HG03066 (cell line): ENCODE measurements around the gene KCNJ8.
"Not testable (repeated sequence)": the region's sequence is repeated elsewhere in the genome, so short reads cannot be mapped to it uniquely, and the experiment has no call there.

Experiments
- ATAC-seq: cut with Tn5 transposase; IDR thresholded peaks from one replicate; pipeline ENCODE4 v1.9.1; 2021; ENCODE audit warnings: low read depth; ENCODE audit not compliant: unreplicated experiment

The KCNJ8 gene

GRCh38 chr12:21774358-21775132 is at the start of gene KCNJ8:
KCNJ8 (minus strand) TSS chr12:21774706; CDS start chr12:21773616, 1,090 bp downstream.
- no peak for ATAC-seq

DNA sequence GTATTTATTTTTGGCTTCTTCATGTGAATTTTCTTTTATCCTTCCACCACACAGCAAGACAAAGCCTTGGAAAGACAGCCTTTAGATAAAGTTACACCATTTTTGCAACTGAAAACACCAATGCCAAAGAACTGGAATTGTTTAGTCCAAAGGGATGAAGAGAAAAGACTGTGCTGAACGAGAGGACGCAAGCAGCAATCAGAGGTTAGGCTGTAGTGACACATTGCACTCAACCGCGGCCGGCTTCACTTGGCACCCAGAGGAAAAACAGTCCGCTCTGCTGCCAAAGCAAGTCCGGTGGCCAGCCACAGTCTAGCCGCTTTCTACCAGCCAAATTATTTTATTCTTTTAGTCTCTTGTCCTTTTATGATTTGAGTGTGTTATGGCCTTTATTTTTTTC is 49.1 kb upstream of the KCNJ8 start:
- no peak for ATAC-seq

DNA sequence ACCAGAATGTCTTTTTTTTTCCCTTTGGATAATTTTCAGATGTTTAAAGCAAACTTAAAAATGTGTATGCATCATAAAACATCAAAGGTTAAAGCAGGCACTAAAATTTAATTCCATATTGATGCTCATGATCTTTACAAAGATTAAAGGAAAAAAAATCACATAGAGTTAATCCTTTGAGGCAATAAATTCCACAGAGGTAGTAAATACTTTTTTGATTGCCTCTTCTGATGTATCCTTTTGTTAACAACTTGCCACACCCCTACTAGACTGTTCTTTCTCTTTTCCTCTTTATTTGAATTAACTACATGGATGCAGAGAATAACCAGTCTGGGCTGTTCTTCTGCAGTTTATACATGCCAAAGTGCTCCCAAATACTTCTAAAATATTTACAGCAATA is 45.2 kb upstream of the KCNJ8 start:
- no peak for ATAC-seq

DNA sequence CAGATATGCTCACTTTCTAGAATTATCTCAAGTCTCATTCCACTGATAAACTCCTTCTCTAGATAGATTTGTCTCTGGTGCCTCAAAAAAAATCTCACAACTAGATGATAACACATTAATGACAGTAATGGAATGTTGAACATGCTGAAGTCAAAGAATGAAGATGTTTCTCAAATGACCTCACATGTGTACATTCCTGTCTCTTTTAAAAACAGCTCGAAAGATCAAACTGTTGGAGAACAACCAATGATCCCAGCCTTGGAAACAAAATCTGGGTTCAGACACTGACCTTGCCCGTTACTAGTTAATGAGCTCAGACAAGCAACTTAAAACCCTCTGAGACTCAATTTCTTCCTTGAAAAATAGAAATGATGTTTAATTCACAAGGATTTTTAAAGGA is 44.7 kb upstream of the KCNJ8 start:
- ATAC-seq = no peak

GRCh38 chr12:21818627-21819026 is 44.1 kb upstream of the KCNJ8 start:
- ATAC-seq = no peak

DNA sequence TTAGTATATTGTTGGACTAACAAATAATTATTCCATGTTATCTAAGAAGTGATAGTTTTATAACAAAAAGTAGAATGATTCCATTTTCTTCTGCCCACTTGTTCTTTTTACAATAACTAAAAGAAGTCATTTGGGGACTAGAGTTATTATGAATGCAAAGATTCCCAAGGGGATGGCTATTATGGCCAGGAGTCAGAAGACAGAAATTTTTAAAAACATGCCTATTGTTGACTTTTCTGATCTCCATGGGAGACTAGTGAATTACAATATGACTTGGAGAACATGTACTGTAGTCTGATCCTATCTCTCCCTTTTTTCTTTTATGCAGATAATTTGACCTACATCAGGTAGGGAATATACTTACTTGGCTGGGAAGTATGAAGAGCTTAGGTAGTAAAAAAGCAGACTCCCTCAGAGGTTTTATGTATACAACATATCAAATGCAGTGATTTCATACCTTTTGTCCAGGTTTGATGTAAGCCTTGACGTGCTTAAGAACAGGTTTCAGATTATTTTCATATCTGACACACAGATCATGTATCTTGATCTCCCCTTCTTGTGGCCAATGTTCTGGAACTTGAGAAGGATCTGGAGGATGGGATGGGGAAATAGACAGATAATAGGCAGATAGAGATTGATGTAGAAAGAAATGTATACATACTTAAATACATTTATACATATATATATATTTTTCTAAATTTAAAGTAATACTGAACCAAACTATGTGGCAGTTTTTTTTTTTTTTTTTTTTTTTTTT is 41.0 kb upstream of the KCNJ8 start:
- no peak for ATAC-seq

GRCh38 chr12:21814814-21815213 is 40.3 kb upstream of the KCNJ8 start:
- no peak for ATAC-seq

DNA sequence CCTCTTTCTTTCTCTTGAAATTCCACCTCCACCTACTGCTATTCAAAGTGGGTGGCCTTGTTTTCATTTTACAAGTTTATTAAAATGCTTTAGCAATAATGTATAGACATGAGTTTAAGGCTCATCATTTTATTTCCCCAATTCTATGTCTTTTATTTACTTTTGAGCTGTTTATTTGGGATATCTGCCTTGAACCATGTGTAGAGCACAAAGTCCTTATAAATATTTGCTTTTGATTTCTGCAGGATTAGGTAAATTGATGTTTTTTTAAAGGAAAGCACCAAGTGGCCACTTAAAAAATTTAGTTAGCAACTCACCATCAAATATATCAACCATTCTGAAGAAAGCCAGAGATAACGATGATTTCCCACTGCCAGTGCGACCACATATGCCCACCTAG is 39.8 kb upstream of the KCNJ8 start:
- ATAC-seq = no peak

GRCh38 chr12:21813751-21814150 is 39.2 kb upstream of the KCNJ8 start:
- no peak for ATAC-seq

- no peak for ATAC-seq
Observed at GRCh38 chr12:21813125-21813524, 38.6 kb upstream of the KCNJ8 start.

DNA sequence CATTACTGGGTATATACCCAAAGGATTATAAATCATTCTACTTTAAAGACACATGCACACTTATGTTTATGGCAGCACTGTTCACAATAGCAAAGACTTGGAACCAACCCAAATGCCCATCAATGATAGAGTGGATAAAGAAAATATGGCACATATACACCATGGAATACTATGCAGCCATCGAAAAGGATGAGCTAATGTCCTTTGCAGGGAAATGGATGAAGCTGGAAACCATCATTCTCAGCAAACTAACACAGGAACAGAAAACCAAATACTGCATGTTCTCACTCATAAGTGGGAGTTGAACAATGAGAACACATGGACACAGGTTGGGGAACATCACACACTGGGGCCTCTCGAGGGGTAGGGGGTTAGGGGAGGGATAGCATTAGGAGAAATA is 37.8 kb upstream of the KCNJ8 start:
- not testable (repeated sequence) for ATAC-seq

DNA sequence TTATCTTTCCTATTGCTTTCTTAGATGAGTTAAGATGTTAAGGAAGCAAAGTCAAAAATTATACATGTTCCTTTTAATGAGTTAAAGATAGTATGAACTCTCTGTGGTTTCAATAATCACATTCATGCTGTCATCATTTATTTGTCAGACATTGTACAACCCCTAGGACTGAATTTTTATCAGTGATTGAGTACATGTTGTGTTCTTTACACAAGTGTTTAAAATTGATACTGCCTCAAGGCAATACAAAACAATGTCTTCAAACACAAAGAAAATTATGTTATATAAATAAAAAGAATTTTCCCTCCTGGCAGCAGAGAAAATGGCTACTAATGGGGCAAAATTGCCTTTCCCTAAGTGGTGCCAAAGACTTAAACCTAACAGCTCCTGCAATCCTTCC is 34.6 kb upstream of the KCNJ8 start:
- ATAC-seq = no peak

GRCh38 chr12:21806255-21806654 is 31.7 kb upstream of the KCNJ8 start:
- ATAC-seq = no peak

DNA sequence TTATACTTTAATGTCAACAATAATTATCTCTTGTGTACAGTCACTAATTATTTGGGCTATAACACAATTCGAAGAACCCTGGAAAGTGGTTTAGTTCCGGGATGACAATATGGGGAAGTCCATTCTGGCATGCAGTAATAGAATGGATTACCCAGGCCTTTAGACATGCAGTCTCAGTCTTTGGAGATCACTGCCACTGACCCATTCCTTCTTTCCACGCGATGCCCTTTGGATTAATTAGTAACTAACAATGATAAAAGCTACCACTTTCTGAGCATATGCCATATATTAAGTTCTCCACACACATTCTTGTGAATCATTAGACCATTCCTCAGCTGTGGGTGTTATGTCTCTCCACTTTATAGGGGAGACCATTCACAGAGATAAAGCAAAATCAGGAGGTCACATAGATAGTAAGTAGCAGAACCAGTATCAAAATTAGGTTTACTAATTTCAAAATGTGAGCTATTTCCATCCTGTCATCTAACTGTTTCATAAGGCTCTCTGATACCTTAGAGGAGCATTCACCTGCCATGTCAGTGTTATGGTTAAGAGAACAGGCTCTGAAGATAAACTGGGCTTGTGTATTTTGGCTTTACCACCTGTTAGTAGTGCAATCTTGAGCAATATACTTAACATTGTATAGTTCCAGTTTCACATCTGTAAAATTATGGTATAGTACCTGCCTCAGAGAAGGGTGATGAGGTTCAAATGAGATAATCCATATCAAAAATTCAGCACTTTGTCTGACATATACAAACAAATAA is 27.2 kb upstream of the KCNJ8 start:
- ATAC-seq = no peak

- no peak for ATAC-seq
Observed at GRCh38 chr12:21800011-21800410, 25.5 kb upstream of the KCNJ8 start.

DNA sequence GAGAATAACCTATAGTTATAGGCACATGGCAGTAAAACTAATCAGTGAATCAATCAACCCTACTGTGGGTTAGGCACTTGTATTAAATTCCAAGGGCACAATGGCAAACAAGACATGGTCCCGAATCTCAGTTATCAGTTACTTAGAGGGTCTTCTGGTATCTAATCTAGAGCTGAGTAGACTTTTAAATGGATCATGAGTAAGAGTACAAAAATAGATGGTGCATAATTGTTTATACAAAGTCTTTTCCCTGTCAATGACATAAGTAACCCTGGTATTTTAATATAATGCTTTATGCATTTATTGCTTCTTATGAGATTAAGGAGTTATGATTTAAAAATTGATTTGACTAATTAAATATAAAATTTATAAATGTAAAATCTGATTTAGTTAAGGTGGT is 23.0 kb upstream of the KCNJ8 start:
- no peak for ATAC-seq

- no peak for ATAC-seq
Observed at GRCh38 chr12:21795648-21796328, 21.3 kb upstream of the KCNJ8 start.

- ATAC-seq = not testable (repeated sequence)
Observed at GRCh38 chr12:21794807-21795595, 20.5 kb upstream of the KCNJ8 start.

DNA sequence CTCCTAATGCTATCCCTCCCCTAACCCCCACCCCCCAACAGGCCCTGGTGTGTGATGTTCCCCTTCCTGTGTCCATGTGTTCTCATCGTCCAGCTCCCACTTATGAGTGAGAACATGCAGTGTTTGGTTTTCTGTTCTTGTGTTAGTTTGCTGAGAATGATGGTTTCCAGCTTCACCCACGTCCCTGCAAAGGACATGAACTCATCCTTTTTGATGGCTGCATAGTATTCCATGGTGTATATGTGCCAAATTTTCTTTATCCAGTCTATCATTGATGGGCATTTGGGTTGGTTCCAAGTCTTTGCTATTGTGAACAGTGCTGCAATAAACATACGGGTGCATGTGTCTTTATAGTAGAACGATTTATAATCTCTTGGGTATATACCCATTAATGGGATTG is 15.2 kb upstream of the KCNJ8 start:
- not testable (repeated sequence) for ATAC-seq
